CD4-positive, alpha-beta T cell (primary cell): Measurements from ENCODE around the gene SLC27A2. TPM values are rescaled to one million over a fixed set of nuclear protein-coding genes. Genes with fewer than 3 reads are reported as not detected.

Experiments
- ATAC-seq: fragments of 200-7000 bp; cut with Tn5 transposase; one replicate; pipeline ENCODE4 v1.10.0; 2022; ENCODE audit warnings: mild to moderate bottlenecking; ENCODE audit not compliant: poor library complexity
- CTCF ChIA-PET: fragments of 350-600 bp; sonication (Branson Sonifier 250); formaldehyde crosslinking; loops from one replicate; lab custom pipeline; 2021; ENCODE audit warnings: antibody characterized with exemption, inconsistent platforms; lab: Charles Lee
- POLR2A ChIA-PET: fragments of 350-600 bp; sonication (Branson Sonifier 250); formaldehyde crosslinking; loops from one replicate; lab custom pipeline; 2021; ENCODE audit warnings: antibody characterized with exemption, inconsistent platforms; lab: Charles Lee
- DNase-seq, 14 experiments: peaks; one replicate each; pipeline ENCODE4 v3.0.0-alpha.2; 2013 to 2020; ENCODE audit warnings: mixed read lengths in 2 of 14
- H3K27ac ChIP-seq, 2 donors: one replicate each; pipeline versions ENCODE4 v1.5.1 to v1.7.0; 2013; ENCODE audit warnings: low read length in 2 of 2, low read depth in 1 of 2, mild to moderate bottlenecking in 1 of 2
- H3K27me3 ChIP-seq, 2 experiments: 1 replicate in 1 of 2; 2 replicates in 1 of 2; pipeline versions ENCODE4 v1.6.1 to v1.7.0; 2013; ENCODE audit warnings: low read length in 2 of 2, control low read depth in 1 of 2, mild to moderate bottlenecking in 1 of 2, moderate library complexity in 1 of 2; ENCODE audit not compliant: insufficient read depth in 2 of 2, control insufficient read depth in 1 of 2
- H3K36me3 ChIP-seq: one replicate; pipeline ENCODE4 v1.6.1; 2013; ENCODE audit warnings: low read length, control low read depth; ENCODE audit not compliant: insufficient read depth
- H3K4me1 ChIP-seq: one replicate; pipeline ENCODE4 v1.6.1; 2013; ENCODE audit warnings: low read length, control low read depth; ENCODE audit not compliant: insufficient read depth
- H3K4me3 ChIP-seq: one replicate; pipeline ENCODE4 v1.5.1; 2013; ENCODE audit warnings: mild to moderate bottlenecking, low read length, moderate library complexity
- H3K9me3 ChIP-seq, 2 experiments: 1 replicate in 1 of 2; 2 replicates in 1 of 2; pipeline versions ENCODE4 v1.6.1 to v1.7.0; 2013; ENCODE audit warnings: low read length in 2 of 2, mild to moderate bottlenecking in 2 of 2, control low read depth in 1 of 2, moderate library complexity in 1 of 2; ENCODE audit not compliant: control insufficient read depth in 1 of 2, insufficient read depth in 1 of 2
- H3K27ac Mint-ChIP-seq: one replicate; pipeline ENCODE4 v1.8.0; 2020; ENCODE audit warnings: mixed read lengths
- H3K27me3 Mint-ChIP-seq: one replicate; pipeline ENCODE4 v1.8.0; 2021; ENCODE audit warnings: mixed read lengths
- H3K36me3 Mint-ChIP-seq: one replicate; pipeline ENCODE4 v1.8.0; 2021; ENCODE audit warnings: low read depth, mixed read lengths
- H3K4me1 Mint-ChIP-seq: one replicate; pipeline ENCODE4 v1.8.0; 2021; ENCODE audit warnings: low read depth, mixed read lengths
- H3K4me3 Mint-ChIP-seq: one replicate; pipeline ENCODE4 v1.8.0; 2020; ENCODE audit warnings: mild to moderate bottlenecking, mixed read lengths
- H3K9me3 Mint-ChIP-seq: one replicate; pipeline ENCODE4 v1.8.0; 2020; ENCODE audit warnings: mixed read lengths
- CTCF ChIP-seq: fragments of 200-600 bp; IDR thresholded peaks from one replicate; pipeline ENCODE4 v1.8.0; 2022; ENCODE audit warnings: antibody characterized with exemption, mild to moderate bottlenecking
- intact Hi-C, 2 experiments: fragments of 100-400 bp; cut with DNase I in 1 of 2; cut with micrococcal nuclease in 1 of 2; formaldehyde crosslinking; loops; one replicate each; pipeline versions ENCODE4 v1.15.1 to v1.9.0; 2023 to 2025; cut with DNase I, micrococcal nuclease
- total RNA-seq, 174 experiments: library from RNA in 2 of 174; stranded (reverse) in 2 of 174; gene quantifications; one replicate each; pipeline ENCODE4 v1.2.3 and lab custom pipeline; 2021 to 2026

The SLC27A2 gene
- total RNA-seq, 2 experiments from 2014 or later: 0.22 to 0.31 TPM

- Histone ChIP-seq H3K9me3 (no peaks in the 10 kb centered on the region), H3K36me3 (no peaks in the 10 kb centered on the region), H3K4me3 (no peak overlapping the region), H3K27ac (no peak overlapping the region), H3K27me3 (peaks cover 0 to 3% of the 10 kb centered on the region in 2 experiments), H3K4me1 (no peaks in the 10 kb centered on the region)
- ChIA-PET POLR2A (no interaction called here), CTCF (no interaction called here)
- Mint-ChIP-seq H3K4me1 (no peaks in the 10 kb centered on the region), H3K27ac (no peak overlapping the region), H3K36me3 (no peaks in the 10 kb centered on the region), H3K27me3 (peaks cover 4% of the 10 kb centered on the region), H3K9me3 (no peaks in the 10 kb centered on the region), H3K4me3 (no peak overlapping the region)
- no peak for TF ChIP-seq CTCF
- ATAC-seq (no peak), DNase-seq (no peak)
- intact Hi-C loops: no loop called here
These were observed 43.6 kb upstream of the SLC27A2 start for GRCh38 chr15:50138391-50138790.

GRCh38 chr15:50140098-50140497 lies 41.9 kb upstream of the SLC27A2 start:
- no peaks in the 10 kb centered on the region for H3K4me1 ChIP-seq
- TF ChIP-seq CTCF: no peak
- ChIA-PET CTCF (no interaction called here), POLR2A (no interaction called here)
- H3K27me3 ChIP-seq: peaks cover 0 to 3% of the 10 kb centered on the region in 2 experiments
- Mint-ChIP-seq H3K36me3 (no peaks in the 10 kb centered on the region), H3K4me1 (no peaks in the 10 kb centered on the region), H3K4me3 (no peak overlapping the region), H3K9me3 (no peaks in the 10 kb centered on the region), H3K27me3 (peaks cover 4% of the 10 kb centered on the region), H3K27ac (no peak overlapping the region)
- H3K27ac ChIP-seq: no peak overlapping the region
- ATAC-seq (no peak), DNase-seq (no peak)
- no peaks in the 10 kb centered on the region for H3K9me3 ChIP-seq
- H3K36me3 ChIP-seq: no peaks in the 10 kb centered on the region
- H3K4me3 ChIP-seq: no peak overlapping the region
- intact Hi-C loops: loop anchor here (5.0 to 10.0 kb wide), 3 partner anchors 715 to 1778 kb away; partner anchors contain the start of gene FGF7 (in 1 of the 2)

GRCh38 chr15:50140983-50141382 lies 41.0 kb upstream of the SLC27A2 start:
- no peaks in the 10 kb centered on the region for H3K4me1 Mint-ChIP-seq
- intact Hi-C loops: loop anchor here (5.0 to 10.0 kb wide), 3 partner anchors 716 to 1779 kb away; partner anchors contain the start of gene FGF7 (in 1 of the 2)
- Histone ChIP-seq H3K27me3 (no peaks in the 10 kb centered on the region), H3K9me3 (no peaks in the 10 kb centered on the region), H3K36me3 (no peaks in the 10 kb centered on the region), H3K27ac (no peak overlapping the region), H3K4me3 (no peak overlapping the region), H3K4me1 (no peaks in the 10 kb centered on the region)
- no peaks in the 10 kb centered on the region for H3K9me3 Mint-ChIP-seq
- H3K27ac Mint-ChIP-seq: no peak overlapping the region
- ChIA-PET POLR2A (no interaction called here), CTCF (no interaction called here)
- DNase-seq (no peak), ATAC-seq (no peak)
- no peaks in the 10 kb centered on the region for H3K36me3 Mint-ChIP-seq
- no peak for TF ChIP-seq CTCF
- H3K27me3 Mint-ChIP-seq: no peaks in the 10 kb centered on the region
- H3K4me3 Mint-ChIP-seq: no peak overlapping the region
